Erythroblast (primary cell): ENCODE measurements around the gene EIF4EBP3.

Experiments used
- GATA1 ChIP-seq: IDR thresholded peaks from 2 replicates; pipeline ENCODE4 v1.6.1; 2011; ENCODE audit warnings: low read depth, mild to moderate bottlenecking, control low read depth, low read length, moderate library complexity
- POLR2A ChIP-seq: IDR thresholded peaks from 2 replicates; pipeline ENCODE4 v1.6.1; 2011; ENCODE audit warnings: mild to moderate bottlenecking, low read length

DNA sequence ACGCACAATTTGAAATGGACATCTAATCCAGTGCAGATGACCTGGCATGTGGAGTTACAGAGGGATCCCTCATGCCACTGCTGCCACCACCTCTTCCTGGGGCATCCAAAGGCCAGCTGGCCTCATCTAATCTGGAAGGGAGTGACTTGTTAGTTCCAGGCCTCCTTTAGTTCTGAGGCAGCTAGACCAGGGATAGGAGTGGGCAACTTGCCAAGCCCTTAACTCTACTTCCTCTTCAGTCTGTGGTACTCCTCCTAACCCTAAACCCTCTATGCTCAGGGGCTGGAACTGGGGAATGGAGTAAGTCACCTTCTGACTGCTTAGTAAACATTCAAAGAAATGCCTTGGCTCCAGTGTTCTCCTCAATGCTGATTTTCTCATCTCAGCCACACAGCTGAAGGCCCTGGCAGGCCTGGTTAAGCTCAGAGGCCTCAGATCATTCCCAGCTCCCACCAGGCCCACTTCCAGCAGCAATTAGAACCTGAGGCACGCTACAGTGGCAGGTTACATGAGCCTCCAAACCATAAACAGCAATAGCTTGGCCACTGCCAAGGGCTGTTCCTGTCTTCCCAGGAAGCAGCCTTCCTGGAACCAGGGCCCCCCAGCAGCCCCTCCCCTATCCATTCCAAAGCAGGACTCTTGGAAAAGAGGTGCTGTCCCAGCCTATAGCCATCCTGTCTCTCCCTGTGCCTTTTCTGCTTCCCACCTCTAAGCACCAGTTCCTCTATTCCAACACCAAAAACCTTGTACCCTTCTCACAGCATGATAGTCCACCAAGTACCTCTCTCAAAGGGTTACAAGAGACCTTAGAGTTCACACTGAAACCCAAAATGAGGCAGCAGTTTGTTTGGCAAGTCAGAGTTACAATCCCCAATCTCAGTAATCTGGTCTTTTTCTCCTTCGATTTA lies 2.0 kb downstream of the EIF4EBP3 start:
- TF ChIP-seq POLR2A (peak; percentile 42), GATA1 (no peak)
